Measurements from ENCODE around the gene TRAK1. TPM values are rescaled to one million over a fixed set of nuclear protein-coding genes. Genes with fewer than 3 reads are reported as not detected.

The TRAK1 gene
- total RNA-seq, 1 experiment from 2014 or later, result 41.0 TPM

DNA sequence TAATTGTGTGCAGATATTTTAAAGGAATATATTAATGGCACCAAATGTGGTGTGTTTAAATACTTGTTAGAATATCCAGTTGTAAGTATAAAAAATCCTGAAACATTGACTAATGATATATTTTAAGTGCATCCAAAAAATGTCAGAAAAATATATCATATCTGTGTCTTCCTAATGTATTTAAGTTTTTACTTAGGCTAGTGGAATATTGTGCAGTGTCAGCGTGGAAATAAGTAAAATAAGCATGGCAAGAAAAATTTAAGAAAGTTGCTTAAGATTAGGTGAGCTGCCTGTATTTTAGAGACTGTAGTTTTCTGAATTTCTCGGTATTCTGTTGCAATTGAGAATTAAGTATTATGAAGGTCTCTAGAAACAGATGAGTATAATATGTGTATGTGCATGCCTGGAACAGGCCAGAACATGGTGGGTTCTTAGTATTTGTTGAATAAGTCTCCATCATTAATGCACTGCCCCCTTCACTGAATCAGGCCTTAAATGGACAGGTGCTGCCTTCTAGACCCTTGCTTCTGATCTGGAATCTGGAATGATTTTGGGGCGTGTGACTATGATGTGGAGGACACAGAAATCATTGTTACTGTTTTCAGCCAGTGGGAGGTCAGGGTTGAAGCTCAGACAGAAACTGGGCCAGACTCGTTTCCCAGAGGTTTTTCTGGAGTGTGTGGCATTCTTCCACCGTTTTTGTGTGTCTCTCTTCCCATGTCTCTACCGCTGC, 86.1 kb downstream of the TRAK1 start:
- POLR2A ChIA-PET, result no interaction called here

More for the DNA sequence above, 86.1 kb downstream of the TRAK1 start:
- Mint-ChIP-seq H3K27me3 (ENCODE audit: low read depth) (no peaks in the 10 kb centered on the region), H3K9me3 (no peaks in the 10 kb centered on the region), H3K4me1 (peaks cover 19% of the 10 kb centered on the region), H3K27ac (no peak overlapping the region), H3K36me3 (0 out of 2 replicates have a peak, but pooled peaks cover 8% of the 10 kb centered on the region), H3K4me3 (no peak overlapping the region)
- DNase-seq (ENCODE audit: low spot score) (no peak), ATAC-seq (no peak)
- TF ChIP-seq RORB (CRISPR knock-in tag; IDR thresholded peaks at IDR 0.05) (no peak), RELA (CRISPR knock-in tag; IDR thresholded peaks at IDR 0.05; ENCODE audit: borderline replicate concordance) (no peak), MXD4 (CRISPR knock-in tag; IDR thresholded peaks at IDR 0.05; ENCODE audit: borderline replicate concordance) (no peak), IRF2 (CRISPR knock-in tag; IDR thresholded peaks at IDR 0.05; ENCODE audit: borderline replicate concordance, low read depth) (no peak), ESRRA (CRISPR knock-in tag; IDR thresholded peaks at IDR 0.05; ENCODE audit: borderline replicate concordance) (no peak), TEAD4 (CRISPR knock-in tag; IDR thresholded peaks at IDR 0.05) (no peak), HMGXB4 (CRISPR knock-in tag; IDR thresholded peaks at IDR 0.05) (no peak), ATF3 (CRISPR knock-in tag; conservative IDR thresholded peaks at IDR 0.05) (no peak), ZNF416 (CRISPR knock-in tag; IDR thresholded peaks at IDR 0.05) (no peak)
- TF ChIP-seq, protein P1, sequence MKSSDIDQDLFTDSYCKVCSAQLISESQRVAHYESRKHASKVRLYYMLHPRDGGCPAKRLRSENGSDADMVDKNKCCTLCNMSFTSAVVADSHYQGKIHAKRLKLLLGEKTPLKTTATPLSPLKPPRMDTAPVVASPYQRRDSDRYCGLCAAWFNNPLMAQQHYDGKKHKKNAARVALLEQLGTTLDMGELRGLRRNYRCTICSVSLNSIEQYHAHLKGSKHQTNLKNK (CRISPR knock-in tag; IDR thresholded peaks at IDR 0.05), result no peak
- TF ChIP-seq, protein P2, sequence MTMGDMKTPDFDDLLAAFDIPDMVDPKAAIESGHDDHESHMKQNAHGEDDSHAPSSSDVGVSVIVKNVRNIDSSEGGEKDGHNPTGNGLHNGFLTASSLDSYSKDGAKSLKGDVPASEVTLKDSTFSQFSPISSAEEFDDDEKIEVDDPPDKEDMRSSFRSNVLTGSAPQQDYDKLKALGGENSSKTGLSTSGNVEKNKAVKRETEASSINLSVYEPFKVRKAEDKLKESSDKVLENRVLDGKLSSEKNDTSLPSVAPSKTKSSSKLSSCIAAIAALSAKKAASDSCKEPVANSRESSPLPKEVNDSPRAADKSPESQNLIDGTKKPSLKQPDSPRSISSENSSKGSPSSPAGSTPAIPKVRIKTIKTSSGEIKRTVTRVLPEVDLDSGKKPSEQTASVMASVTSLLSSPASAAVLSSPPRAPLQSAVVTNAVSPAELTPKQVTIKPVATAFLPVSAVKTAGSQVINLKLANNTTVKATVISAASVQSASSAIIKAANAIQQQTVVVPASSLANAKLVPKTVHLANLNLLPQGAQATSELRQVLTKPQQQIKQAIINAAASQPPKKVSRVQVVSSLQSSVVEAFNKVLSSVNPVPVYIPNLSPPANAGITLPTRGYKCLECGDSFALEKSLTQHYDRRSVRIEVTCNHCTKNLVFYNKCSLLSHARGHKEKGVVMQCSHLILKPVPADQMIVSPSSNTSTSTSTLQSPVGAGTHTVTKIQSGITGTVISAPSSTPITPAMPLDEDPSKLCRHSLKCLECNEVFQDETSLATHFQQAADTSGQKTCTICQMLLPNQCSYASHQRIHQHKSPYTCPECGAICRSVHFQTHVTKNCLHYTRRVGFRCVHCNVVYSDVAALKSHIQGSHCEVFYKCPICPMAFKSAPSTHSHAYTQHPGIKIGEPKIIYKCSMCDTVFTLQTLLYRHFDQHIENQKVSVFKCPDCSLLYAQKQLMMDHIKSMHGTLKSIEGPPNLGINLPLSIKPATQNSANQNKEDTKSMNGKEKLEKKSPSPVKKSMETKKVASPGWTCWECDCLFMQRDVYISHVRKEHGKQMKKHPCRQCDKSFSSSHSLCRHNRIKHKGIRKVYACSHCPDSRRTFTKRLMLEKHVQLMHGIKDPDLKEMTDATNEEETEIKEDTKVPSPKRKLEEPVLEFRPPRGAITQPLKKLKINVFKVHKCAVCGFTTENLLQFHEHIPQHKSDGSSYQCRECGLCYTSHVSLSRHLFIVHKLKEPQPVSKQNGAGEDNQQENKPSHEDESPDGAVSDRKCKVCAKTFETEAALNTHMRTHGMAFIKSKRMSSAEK (CRISPR knock-in tag; IDR thresholded peaks at IDR 0.05; ENCODE audit: borderline replicate concordance), result no peak
- TF ChIP-seq, protein P3, sequence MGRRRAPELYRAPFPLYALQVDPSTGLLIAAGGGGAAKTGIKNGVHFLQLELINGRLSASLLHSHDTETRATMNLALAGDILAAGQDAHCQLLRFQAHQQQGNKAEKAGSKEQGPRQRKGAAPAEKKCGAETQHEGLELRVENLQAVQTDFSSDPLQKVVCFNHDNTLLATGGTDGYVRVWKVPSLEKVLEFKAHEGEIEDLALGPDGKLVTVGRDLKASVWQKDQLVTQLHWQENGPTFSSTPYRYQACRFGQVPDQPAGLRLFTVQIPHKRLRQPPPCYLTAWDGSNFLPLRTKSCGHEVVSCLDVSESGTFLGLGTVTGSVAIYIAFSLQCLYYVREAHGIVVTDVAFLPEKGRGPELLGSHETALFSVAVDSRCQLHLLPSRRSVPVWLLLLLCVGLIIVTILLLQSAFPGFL (CRISPR knock-in tag; IDR thresholded peaks at IDR 0.05; ENCODE audit: borderline replicate concordance), result no peak
- TF ChIP-seq, protein P4, sequence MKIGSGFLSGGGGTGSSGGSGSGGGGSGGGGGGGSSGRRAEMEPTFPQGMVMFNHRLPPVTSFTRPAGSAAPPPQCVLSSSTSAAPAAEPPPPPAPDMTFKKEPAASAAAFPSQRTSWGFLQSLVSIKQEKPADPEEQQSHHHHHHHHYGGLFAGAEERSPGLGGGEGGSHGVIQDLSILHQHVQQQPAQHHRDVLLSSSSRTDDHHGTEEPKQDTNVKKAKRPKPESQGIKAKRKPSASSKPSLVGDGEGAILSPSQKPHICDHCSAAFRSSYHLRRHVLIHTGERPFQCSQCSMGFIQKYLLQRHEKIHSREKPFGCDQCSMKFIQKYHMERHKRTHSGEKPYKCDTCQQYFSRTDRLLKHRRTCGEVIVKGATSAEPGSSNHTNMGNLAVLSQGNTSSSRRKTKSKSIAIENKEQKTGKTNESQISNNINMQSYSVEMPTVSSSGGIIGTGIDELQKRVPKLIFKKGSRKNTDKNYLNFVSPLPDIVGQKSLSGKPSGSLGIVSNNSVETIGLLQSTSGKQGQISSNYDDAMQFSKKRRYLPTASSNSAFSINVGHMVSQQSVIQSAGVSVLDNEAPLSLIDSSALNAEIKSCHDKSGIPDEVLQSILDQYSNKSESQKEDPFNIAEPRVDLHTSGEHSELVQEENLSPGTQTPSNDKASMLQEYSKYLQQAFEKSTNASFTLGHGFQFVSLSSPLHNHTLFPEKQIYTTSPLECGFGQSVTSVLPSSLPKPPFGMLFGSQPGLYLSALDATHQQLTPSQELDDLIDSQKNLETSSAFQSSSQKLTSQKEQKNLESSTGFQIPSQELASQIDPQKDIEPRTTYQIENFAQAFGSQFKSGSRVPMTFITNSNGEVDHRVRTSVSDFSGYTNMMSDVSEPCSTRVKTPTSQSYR (CRISPR knock-in tag; IDR thresholded peaks at IDR 0.05), result no peak
- CTCF ChIA-PET, result interaction anchor here (0.9 to 7.9 kb wide), 3 partner anchors 12 to 58 kb away, joined by 3 to 81 read pairs (median 3); no protein-coding TSS in a partner anchor
